Spinal cord (tissue), 10 donors: ENCODE measurements around the gene DUOXA1. TPM values are rescaled to one million over a fixed set of nuclear protein-coding genes. Genes with fewer than 3 reads are reported as not detected.
"Not testable (repeated sequence)": the region's sequence is repeated elsewhere in the genome, so short reads cannot be mapped to it uniquely, and the experiment has no call there.

Experiments
- DNase-seq, 6 donors: peaks; one replicate each; pipeline versions ENCODE4 v3.0.0 to v3.0.0-alpha.2; 2013 to 2015; ENCODE audit warnings: low spot score in 6 of 6, low read depth in 4 of 6
- H3K27ac ChIP-seq: one replicate; pipeline ENCODE4 v1.5.1; 2013; ENCODE audit warnings: low read depth, low read length, control low read depth
- H3K27me3 ChIP-seq: one replicate; pipeline ENCODE4 v1.6.1; 2013; ENCODE audit warnings: low read length; ENCODE audit not compliant: control insufficient read depth, insufficient read depth
- H3K36me3 ChIP-seq: one replicate; pipeline ENCODE4 v1.6.1; 2013; ENCODE audit warnings: low read length; ENCODE audit not compliant: control insufficient read depth, insufficient read depth
- H3K4me1 ChIP-seq: one replicate; pipeline ENCODE4 v1.6.1; 2013; ENCODE audit warnings: low read length; ENCODE audit not compliant: control insufficient read depth, insufficient read depth
- H3K4me3 ChIP-seq: one replicate; pipeline ENCODE4 v1.5.1; 2013; ENCODE audit warnings: low read depth, low read length, control low read depth
- H3K9me3 ChIP-seq: one replicate; pipeline ENCODE4 v1.6.1; 2013; ENCODE audit warnings: low read length; ENCODE audit not compliant: control insufficient read depth, insufficient read depth
- WGBS: methylation state at CpG from one replicate; pipeline ENCODE4 v1.1.5; 2013; ENCODE audit warnings: missing lambda C conversion rate; ENCODE audit not compliant: insufficient coverage; 5-methylcytosine and 5-hydroxymethylcytosine counted together
- polyA plus RNA-seq, 2 donors: library from polyadenylated mRNA; unstranded; fragments of 120-200 nt; gene quantifications; one replicate each; pipeline ENCODE4 v1.2.1, GENCODE V29; 2013; ENCODE audit not compliant: insufficient read length in 2 of 2
- total RNA-seq, 2 donors: library from RNA; depleted of rRNA in 1 of 2; stranded (reverse); fragments of 120-200 nt in 1 of 2; fragments of >200 nt in 1 of 2; gene quantifications; one replicate each; pipeline versions ENCODE4 v1.2.3 to v1.2.4, GENCODE V29; 2013 to 2014
- donor health status: healthy.

Gene DUOXA1
- total and polyA plus RNA-seq, 4 donors = 0.11 TPM; not detected in 3

DNA sequence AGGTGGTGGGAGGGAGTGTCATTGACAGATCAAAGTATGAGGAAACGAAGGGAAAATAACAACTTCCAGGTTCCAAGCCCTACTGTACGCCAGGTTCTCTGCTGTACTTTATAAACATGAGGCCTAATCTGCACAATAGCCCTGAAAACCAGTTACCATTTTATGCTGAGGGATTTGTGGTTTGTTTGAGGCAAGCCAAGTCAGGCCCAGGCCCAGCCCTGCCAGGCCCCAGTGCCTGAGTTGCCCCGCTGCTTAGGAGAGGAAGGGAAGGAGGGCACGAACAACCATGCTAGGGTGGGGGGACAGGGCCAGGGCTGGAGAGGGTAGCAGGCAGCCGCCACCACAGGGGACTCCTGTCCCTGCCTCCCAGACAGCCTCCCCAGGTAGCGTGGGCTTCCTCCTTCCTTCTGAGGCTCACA, 59.7 kb downstream of the DUOXA1 start:
- H3K36me3 ChIP-seq = peaks cover 20% of the 10 kb centered on the region
- not testable (repeated sequence) for DNase-seq, H3K9me3 ChIP-seq, H3K4me1 ChIP-seq, H3K27me3 ChIP-seq, H3K4me3 ChIP-seq, H3K27ac ChIP-seq
- no CpG with 5 or more reads among the region's 6 CpGs for WGBS

Other genes with a start within 250 kb of the DUOXA1 start
- gene TERB2, start 173.2 kb downstream of the DUOXA1 start, total RNA-seq = not detected
- not detected for gene TERB2, start 173.2 kb downstream of the DUOXA1 start, polyA plus RNA-seq
- gene SORD, start 106.7 kb downstream of the DUOXA1 start, total RNA-seq = 10 to 100 TPM; 13.5 to 24.6 TPM
- gene SORD, start 106.7 kb downstream of the DUOXA1 start, polyA plus RNA-seq = 10 to 100 TPM; 21.0 to 22.7 TPM
- gene DUOX2, start 15.7 kb downstream of the DUOXA1 start, total RNA-seq = under 1 TPM in 1 of 2 donors, not detected in 1; 0.11 TPM
- under 1 TPM in 1 of 2 donors, not detected in 1; 0.08 TPM for gene DUOX2, start 15.7 kb downstream of the DUOXA1 start, polyA plus RNA-seq
- gene DUOXA2, start 15.6 kb downstream of the DUOXA1 start, total RNA-seq = not detected
- gene DUOXA2, start 15.6 kb downstream of the DUOXA1 start, polyA plus RNA-seq = under 1 TPM in 1 of 2 donors, not detected in 1; 0.11 TPM
- under 1 TPM; under 0.01 to 0.22 TPM for gene DUOX1, start 115 bp upstream of the DUOXA1 start, total RNA-seq
- gene DUOX1, start 115 bp upstream of the DUOXA1 start, polyA plus RNA-seq = 1 to 10 TPM; 3.3 to 7.1 TPM
- 10 to 100 TPM; 15.2 to 29.1 TPM for gene SHF, start 58.1 kb upstream of the DUOXA1 start, total RNA-seq
- 10 to 100 TPM; 60.1 to 73.3 TPM for gene SHF, start 58.1 kb upstream of the DUOXA1 start, polyA plus RNA-seq
- gene SLC28A2, start 122.4 kb upstream of the DUOXA1 start, total RNA-seq = not detected
- gene SLC28A2, start 122.4 kb upstream of the DUOXA1 start, polyA plus RNA-seq = under 1 TPM in 1 of 2 donors, not detected in 1; 0.32 TPM
- 100 to 1,000 TPM; 142 to 279 TPM for gene GATM, start 248.7 kb upstream of the DUOXA1 start, total RNA-seq
- gene GATM, start 248.7 kb upstream of the DUOXA1 start, polyA plus RNA-seq = 100 to 1,000 TPM; 152 to 249 TPM